ENCODE measurements around the gene ARHGAP6.

The ARHGAP6 gene

DNA sequence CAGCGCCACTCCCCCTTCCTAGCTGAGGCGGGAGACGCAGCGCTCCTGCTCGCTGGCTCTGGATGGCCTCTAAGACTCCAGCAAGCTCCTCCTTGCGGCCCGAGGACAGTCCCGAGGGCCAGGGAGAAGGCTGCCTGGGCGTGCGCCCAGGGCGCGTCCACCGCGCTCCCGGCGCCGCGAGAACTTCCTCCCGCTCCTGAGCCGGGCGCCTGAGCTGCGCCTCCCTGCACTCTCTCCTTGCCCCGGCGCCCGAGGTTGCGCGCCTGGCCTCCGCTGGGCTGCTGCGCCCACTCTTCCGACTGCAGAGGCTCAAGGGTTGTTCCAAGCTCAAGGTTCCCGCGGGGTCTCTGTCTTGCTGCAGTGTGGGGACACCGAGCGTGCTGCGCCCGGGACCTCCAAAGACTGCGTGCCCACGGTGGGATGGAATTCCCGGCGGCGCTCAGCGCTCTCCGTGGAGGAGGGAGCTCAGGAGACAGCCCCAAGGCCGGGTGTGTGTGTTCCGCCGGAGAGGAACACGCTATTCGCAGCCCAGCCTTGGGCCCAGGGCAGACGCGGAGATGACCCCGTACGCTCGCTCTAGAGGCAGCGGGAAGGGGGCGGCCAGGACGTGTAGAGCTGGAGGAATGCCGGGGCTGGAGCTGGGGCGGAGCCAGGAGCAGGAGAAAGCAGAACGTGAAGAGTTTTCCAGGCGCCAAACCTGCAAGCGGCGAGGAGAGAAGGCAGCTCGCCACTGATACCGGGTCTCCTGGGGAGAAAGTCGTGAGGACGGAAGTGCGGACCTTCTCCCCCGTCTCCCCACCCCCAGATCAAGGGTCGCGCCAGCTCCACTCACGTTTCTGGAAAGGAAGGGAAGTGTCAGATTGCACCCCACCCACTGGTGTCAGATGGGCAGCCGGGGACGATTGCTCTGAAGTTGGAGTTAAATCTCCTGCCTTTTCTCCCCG, at the start of gene ARHGAP6:
Gene ARHGAP6 (minus strand): TSS at position 753 of the 944 bp plus-strand sequence. CDS start 1,092 bp downstream, outside the sequence.
- DNase-seq (ENCODE audit: low read depth in 2 of 2): no peak

DNA sequence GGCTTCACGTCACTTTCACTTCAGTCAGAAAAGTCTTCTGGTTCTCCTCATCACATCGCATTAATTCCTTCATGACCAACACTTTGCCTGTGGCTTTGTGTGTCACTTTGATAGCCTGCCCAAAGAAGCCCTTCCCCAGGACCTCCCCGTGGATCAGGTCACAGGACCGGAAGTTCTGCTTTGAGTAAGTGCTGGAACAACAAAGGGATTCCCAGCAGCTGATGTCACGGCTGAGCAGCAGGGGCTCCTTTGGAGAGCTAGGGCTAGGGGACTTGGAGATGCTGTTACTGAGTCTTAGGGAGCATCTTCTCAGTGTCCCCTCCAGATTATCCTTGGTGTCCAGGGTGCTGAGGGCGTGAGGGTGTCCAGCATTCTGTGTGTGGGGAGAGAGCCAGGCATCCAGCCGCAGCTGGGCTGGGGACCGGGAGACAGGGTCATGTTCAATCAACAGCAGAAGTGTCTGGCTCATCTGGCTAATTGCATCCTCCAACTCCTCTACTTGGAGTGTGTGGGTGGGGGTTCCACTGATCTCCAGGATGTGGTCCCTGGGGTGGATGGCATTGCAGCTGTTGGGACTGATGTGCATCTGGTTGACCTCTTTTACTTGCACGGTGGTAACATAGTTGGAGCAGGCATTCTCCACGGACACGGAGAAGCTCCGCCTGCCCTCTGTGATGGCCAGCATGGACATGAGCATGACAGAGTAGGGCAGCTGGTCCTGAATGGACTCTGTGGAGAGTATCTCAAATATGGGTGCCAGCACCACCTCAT, 39.2 kb upstream of the ARHGAP6 start:
- no peak for DNase-seq (ENCODE audit: low read depth in 2 of 2)

DNA sequence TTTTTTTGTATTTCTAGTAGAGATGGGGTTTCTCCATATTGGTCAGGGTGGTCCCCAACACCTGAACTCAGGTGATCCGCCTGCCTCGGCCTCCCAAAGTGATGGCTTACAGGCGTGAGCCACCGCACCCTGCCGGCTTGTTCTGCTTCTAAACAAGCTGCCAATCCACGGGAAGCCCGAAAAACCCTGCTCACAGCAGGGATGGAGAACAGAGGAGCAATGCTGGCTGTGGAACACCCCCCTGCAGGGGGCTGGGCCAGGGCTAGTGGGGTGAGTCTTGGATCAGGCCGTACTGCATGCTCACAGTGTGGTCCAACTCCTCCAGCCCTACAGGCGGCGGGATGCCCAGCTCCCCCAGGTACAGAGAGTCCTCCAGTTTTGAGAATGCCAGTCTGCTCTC, 38.1 kb upstream of the ARHGAP6 start:
- no peak for DNase-seq (ENCODE audit: low read depth in 2 of 2)

GRCh38 chrX:11702965-11703631, 37.4 kb upstream of the ARHGAP6 start:
- DNase-seq (ENCODE audit: low read depth in 2 of 2): no peak

- DNase-seq (ENCODE audit: low read depth in 2 of 2): no peak
Observed at GRCh38 chrX:11702420-11702819, 36.7 kb upstream of the ARHGAP6 start.

DNA sequence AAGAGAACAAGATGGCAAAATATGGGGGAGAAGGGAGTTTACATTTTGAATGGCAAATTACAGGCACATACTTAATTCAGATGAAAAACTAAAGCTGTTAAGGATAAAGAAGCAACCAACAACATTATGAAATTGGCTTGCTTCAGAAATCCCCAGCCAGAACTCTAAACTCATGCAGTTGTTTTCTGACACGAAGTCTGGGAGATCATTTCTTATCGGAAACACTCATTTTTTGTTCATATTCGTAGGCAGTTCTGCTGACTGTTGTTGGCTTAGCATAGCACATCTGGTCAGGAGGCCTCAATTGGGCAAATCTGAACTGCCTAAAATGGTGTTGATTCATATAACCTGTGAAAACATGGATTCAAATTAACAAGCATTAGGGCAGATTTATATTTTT, 33.0 kb upstream of the ARHGAP6 start:
- DNase-seq (ENCODE audit: low read depth in 2 of 2): no peak

DNA sequence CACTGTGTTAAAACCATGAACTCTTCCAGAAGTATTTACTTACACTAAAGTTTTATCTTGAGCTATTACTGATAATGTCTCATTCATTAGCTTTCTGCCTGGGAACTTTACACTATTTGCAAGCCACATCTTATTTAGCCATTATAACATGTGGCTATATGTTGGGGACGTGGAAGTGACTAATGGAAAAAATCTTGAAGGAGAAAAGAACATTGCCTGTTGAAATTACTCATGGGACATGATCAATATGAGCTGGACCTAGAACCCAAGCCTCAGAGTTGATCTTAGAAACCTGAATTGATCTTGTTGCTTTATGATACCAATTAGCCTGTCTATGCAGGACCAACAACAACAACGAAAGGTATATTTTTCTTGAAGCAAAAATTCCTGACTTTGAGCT, 22.5 kb upstream of the ARHGAP6 start:
- DNase-seq (ENCODE audit: low read depth in 2 of 2): no peak

DNA sequence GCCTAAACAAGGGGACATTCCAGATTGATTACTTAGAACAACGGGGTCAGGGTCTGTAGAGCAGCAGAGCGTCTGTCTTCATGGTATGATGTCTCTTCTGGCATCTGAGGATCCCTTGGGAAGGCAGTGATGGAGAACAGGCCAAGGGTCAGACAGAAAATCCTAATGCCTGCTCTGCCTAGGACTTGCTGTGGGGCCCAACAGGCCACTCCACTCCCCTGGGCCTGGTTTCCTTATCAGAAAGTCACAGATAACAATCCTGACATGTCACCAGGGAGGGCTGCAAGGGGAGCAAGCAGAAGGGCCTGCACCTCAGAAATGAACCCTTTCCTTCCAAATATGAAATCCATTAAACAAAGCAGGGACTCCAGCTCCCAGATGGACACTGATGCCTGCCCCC, 21.4 kb upstream of the ARHGAP6 start:
- DNase-seq (ENCODE audit: low read depth in 2 of 2): no peak

GRCh38 chrX:11683057-11683456, 17.3 kb upstream of the ARHGAP6 start:
- DNase-seq (ENCODE audit: low read depth in 2 of 2): no peak

DNA sequence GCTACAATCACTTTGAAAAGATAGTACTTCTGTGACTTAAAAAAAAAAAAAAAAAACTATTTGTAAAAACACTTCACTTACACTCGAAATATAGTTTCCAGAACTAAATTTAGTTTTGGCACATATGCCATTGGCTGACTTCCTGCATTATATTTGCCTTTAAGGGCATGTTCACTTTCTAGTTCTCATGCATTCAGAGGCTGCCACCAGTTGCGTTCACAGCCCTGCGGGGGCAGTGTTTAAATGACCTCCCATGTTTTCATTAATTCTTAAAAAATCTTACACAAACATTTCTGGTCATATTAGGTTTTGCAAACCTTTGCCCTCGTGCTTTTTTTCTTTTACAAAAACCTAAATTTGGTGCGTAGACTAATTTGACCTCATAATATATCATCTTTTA, 12.4 kb upstream of the ARHGAP6 start:
- DNase-seq (ENCODE audit: low read depth in 2 of 2): no peak

DNA sequence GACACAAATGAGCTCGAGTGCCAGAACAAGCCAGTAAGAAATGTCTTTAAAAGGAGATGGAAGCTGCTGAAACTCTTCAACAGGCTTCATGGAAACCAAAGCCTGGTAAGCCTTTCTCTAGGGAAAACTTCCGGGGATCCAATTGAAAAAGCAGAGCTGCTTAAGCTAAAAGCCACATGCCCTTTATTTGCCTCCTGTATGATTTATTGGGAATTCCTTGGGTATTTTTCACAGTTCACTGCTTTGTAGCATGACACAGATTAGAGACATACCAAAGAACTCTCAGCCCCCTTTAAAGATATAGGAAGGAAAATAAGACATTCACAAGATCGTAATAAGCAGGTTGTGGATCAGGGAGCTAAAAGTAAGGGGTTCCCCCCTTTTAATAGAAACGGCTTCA, 6.5 kb upstream of the ARHGAP6 start:
- DNase-seq (ENCODE audit: low read depth in 2 of 2): no peak

- DNase-seq (ENCODE audit: low read depth in 2 of 2): no peak
Observed at GRCh38 chrX:11670316-11670715, 4.6 kb upstream of the ARHGAP6 start.

DNA sequence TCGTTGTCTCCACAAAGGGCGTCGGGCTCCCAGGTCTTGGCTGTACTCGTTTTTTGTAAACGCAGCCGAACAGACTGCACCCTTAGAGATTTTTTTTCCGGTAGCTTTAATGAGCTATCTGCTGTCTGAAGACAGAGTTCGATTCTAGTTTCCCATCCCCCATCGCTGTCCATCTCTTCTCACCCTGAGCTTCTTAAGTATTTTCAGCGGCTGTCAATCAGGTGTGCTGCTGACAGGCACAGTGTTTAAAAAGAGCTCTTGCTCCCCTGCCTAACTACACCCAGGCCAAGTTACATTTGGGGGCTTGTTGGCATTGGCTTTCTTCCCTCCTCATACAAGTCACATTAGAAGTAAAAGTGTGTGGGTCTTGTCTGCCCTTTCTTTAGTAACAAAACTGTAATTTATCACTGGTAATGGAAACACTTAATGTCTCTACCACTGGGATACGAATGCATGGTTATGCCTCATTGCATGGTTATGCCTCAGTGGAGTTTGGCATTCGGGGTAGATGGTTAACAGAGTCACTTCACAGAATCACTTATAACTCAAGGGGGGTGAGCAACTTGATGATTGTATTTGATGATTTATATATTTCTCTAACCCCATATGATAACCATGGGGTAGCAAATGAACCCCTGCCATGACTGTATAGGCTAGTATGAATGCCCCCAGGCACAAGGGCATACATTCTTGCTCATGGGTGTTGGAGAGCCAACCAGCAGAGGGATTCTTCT, 1.4 kb upstream of the ARHGAP6 start:
- DNase-seq (ENCODE audit: low read depth in 2 of 2): no peak

DNA sequence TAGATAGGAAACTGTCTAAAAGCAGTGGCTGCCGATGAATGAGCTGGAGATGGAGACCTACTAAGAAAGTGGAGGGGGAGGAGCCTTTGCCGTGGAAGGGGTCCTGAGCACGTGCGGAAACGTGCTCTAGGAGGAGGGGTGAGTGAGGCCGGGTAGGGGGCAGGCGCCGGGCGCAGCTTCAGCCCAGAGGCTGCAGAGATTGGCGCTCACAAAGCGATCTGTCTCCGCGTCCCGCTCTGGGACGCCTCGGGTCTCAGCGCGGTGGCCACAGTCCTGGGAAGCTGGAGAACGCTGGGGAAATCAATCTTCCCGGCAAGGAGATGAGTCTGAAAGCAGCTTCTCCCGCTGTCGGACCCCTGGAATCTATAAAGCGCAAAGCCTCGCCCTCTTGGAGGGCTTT, 444 bp upstream of the ARHGAP6 start:
- no peak for DNase-seq (ENCODE audit: low read depth in 2 of 2)

DNA sequence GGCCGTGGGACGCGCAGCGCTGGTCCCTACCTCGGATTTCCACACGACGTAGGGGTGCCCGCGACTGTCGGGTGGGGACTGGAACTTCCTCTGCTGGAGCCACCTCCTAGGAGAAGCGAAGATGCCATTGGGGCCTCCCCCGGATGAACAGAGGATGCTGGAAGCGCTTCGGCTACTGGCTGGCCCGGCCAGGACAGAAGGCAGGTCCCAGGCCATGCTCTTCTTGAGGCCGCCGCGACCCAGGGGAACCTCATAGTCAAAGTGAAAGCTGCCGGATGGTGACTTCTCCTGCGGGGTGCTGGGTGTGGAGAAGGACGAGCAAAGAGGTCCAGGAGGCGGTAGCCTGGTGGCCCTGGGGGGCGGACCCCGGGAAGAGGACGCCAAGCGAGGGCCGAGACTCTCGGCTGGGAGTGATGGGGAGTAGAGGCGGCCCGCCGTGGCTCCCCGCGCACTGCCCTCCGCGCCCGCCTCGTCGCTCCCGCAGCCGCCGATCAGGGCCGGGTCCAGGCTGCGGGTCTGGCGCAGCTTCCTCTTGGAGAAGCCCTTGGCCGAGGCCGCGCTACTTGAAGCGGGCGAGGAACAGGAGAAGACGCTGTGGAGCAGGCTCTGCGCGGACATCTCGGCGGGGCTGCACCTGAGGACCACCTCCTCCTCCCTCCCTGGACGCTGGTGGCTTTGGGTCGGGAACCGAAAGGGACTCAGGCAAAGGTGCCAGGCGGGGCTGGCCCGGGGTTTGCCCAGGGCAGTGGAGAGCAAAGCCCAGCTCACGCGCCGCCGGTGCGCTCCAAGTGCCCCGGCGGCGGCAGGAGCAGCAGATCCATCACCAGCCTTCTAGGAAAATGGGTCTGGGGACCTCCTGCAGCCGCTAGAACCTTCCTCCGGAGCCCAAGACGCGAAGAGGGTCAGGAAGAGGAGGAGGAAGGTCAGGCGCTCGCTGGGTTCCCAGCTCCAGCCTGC, 1.2 kb downstream of the ARHGAP6 start:
- no peak for DNase-seq (ENCODE audit: low read depth in 2 of 2)

- no peak for DNase-seq (ENCODE audit: low read depth in 2 of 2)
Observed at GRCh38 chrX:11663875-11664210, 1.9 kb downstream of the ARHGAP6 start.

DNA sequence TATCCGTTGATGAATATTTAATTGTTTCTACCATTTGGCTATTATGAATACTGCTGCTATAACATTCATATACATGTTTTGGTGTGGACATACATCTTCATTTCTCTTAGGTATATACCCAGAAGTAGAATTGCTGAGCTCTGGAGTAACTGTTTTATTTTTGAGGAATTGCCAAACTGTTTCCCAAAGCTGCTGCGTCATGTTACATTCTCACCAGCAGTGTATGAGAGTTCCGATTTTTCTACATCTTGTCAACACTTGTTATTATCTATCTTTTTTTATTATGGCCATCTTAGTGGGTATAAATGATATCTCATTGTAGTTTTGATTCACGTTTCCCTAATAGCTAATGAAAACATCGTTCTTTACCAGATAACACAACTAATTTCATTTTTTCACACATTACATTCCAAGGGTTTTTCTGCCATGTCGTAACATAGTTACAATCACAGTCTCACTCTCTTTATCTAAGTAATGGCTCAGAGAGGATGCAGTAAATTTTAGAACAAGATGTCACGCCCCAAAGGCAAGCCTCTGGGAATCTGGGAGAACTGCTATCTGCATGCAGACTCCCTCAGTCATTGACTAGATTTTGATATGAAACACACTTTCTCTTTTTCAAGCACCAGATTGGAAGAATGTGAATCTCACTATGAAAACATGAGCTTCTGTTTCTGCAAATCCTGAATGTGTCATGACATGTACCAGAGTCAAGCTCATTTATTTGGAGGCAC, 10.3 kb downstream of the ARHGAP6 start:
- DNase-seq (ENCODE audit: low read depth in 2 of 2): no peak

- no peak for DNase-seq (ENCODE audit: low read depth in 2 of 2)
Observed at GRCh38 chrX:11648705-11649519, 16.8 kb downstream of the ARHGAP6 start.

DNA sequence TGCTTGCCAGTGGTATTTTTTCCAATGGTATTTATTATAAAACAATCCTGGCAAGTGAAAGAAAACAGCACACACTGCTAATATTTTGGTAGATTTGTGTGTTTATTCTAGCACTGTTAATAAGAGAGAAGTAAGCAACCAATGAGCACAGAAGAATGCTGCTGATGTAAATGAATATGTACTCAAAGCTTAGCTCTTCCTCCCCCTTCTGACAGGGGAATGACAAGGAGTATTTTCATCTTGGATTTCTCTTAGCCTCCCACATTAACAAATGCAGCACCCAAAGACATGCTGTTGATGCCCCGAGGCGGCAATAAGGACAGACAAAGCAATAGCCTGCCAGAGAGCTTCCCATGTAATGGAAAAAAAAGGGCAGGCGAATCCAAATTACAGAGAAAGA, 18.6 kb downstream of the ARHGAP6 start:
- DNase-seq (ENCODE audit: low read depth in 2 of 2): no peak
